GM10266 (cell line): ENCODE data around the gene COG3.

Experiments
- DNase-seq: peaks from one replicate; pipeline ENCODE4 v3.0.0; 2012; ENCODE audit errors: extremely low spot score
- TF ChIP-seq, protein P1 (sequence below): IDR thresholded peaks from 2 replicates; pipeline ENCODE4 v1.5.1; 2012; ENCODE audit warnings: mild to moderate bottlenecking, low read depth; ENCODE audit not compliant: control insufficient read depth, insufficient read depth; ENCODE audit errors: missing control alignments

Gene COG3

GRCh38 chr13:45548281-45548680, 83.5 kb downstream of the COG3 start:
- TF ChIP-seq, protein P1, sequence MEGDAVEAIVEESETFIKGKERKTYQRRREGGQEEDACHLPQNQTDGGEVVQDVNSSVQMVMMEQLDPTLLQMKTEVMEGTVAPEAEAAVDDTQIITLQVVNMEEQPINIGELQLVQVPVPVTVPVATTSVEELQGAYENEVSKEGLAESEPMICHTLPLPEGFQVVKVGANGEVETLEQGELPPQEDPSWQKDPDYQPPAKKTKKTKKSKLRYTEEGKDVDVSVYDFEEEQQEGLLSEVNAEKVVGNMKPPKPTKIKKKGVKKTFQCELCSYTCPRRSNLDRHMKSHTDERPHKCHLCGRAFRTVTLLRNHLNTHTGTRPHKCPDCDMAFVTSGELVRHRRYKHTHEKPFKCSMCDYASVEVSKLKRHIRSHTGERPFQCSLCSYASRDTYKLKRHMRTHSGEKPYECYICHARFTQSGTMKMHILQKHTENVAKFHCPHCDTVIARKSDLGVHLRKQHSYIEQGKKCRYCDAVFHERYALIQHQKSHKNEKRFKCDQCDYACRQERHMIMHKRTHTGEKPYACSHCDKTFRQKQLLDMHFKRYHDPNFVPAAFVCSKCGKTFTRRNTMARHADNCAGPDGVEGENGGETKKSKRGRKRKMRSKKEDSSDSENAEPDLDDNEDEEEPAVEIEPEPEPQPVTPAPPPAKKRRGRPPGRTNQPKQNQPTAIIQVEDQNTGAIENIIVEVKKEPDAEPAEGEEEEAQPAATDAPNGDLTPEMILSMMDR = no peak
- no peak for DNase-seq

GRCh38 chr13:45554604-45555109, 89.9 kb downstream of the COG3 start:
- TF ChIP-seq, protein P1 = no peak
- no peak for DNase-seq

GRCh38 chr13:45564133-45564776, 99.5 kb downstream of the COG3 start:
- no peak for DNase-seq
- TF ChIP-seq, protein P1 = no peak

GRCh38 chr13:45565331-45565730, 100.6 kb downstream of the COG3 start:
- TF ChIP-seq, protein P1 = no peak
- no peak for DNase-seq

GRCh38 chr13:45575146-45575829, 110.5 kb downstream of the COG3 start:
- DNase-seq = no peak
- TF ChIP-seq, protein P1 = no peak

DNA sequence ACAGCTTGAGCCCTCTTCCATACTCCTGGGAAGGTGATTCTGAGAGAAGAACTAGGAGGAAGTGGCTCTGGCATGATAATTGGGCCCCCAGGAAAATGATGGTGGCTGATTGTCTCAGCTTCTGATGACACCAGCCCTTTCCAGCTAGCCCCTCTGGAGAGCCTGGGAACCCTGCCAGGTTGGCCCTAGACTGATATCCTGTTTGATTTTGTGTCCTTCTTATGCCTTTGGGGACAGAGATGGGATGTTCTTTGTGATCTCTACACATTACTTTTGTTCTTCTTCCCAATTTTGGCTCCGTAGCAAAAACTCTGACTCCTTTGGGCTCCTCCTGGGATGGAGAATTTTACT, 111.1 kb downstream of the COG3 start:
- TF ChIP-seq, protein P1 = no peak
- no peak for DNase-seq

DNA sequence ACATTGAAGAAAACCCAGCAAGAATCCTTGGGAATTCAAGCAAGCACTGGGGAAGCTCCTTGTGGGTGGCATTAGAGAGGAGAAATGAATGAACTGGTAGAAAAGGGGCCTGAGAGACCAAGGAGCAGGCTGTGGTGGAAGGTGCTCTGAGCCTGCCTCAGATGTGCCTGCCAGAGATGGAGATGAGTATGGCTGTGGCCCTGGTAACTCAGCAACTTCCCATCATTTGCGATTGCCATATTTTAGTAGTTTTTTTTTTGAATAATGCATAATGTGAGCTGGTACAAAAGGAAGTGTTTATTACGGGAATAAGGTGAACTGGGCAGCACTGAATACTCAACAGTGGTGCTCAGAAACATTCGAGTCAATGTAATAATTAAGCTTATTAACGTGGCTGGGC, 111.7 kb downstream of the COG3 start:
- TF ChIP-seq, protein P1 = no peak
- DNase-seq = no peak
